GM20431 (cell line): Measurements from ENCODE around the gene DPM1.

ENCODE experiments used
- in situ Hi-C: fragments of 300-500 bp; cut with MseI, MboI; formaldehyde crosslinking; loops from one replicate; pipeline ENCODE4 v1.15.0; 2020; ENCODE audit warnings: low sequenced_read_pairs; ENCODE audit not compliant: unreplicated experiment

Gene DPM1

DNA sequence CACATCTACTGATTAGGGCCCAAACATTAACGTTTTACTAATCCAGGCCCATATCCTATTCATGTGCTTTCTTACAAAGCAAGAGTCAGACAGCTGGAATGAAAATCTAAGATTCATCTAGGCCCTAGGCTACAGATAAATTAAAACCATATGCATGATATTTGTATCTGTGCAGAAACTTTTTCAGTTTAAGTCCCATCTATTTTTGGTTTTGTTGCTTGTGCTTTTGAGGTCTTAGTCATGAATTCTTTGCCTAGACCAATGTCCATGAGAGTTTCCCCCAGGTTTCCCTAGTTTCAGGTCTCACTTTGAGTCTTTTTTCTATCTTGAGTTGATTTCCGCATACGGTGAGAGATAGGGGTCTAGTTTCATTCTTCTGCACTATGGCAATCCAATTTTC, 47.3 kb downstream of the DPM1 start:
- in situ Hi-C loops: no loop called here

DNA sequence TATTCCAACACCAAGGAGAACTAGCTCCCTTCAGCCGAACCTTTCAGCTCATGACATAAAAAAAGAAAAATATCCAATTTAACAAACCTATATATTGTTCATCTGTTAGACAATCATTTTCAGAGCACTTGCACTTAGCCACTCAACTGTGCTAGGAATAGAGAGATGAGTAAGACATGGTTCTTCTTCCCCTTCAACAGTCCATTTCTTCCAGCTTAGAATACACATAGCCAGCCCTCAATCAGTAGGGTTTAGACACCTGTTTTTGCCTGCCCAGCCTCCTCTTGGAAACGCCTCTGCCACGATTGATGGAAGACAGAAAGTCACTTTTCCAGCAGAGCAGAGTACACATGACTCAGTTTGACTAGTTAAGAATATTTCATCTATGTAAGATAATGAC, 48.9 kb downstream of the DPM1 start:
- in situ Hi-C loops: no loop called here

DNA sequence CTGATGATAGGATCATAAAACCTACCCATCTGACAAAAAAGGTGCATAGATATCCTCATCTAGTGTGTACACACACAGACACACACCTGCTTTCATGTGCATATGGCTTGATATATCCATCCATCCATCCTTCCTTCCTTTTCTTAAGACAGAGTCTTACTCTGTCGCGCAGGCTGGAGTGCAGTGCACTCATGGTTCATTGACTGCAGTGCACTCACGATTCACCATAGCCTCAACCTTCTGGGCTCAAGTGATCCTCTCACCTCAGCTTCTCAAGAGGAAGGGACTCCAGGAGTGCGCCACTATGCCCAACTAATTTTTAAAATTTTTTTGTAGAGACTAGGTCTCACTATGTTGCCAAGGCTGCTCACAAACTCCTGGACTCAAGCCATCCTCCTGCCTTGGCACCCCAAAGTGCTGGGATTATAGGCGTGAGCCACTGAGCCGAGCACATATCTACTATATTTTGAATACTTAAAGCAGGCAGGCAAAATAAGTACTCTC, 54.2 kb downstream of the DPM1 start:
- in situ Hi-C loops: no loop called here

DNA sequence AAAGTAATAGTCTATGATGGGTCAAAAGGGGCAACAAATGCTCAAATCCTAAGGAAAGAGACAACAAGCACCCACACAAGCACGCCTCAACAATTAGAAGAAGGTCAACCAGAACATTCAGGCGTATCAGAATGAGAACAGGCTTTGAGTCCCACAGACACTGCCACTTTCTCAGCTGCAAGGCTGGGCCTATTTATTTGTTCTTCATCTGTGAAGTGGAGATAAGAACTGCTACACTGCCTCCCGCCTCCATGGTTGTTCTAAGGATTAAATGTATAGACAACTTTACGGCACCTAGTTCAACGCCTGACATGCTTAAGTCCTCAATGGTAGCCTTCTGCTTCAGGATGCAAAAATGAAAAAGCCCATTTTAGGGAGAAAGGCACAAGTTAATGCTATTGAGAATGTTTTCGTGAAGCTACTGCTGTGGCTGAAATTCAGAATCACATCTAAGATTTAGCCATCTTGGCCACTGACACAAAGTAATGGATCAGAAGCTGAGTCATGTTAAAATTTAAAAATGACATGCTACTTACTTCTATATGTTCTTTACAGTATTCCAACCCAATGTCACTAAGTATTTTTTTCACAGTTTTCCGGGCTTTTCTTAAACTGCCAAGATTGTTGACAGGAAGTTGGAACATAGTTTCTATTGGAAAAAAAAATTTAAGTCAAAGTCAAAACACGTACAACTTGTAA, 54.8 kb downstream of the DPM1 start:
- in situ Hi-C loops: no loop called here

DNA sequence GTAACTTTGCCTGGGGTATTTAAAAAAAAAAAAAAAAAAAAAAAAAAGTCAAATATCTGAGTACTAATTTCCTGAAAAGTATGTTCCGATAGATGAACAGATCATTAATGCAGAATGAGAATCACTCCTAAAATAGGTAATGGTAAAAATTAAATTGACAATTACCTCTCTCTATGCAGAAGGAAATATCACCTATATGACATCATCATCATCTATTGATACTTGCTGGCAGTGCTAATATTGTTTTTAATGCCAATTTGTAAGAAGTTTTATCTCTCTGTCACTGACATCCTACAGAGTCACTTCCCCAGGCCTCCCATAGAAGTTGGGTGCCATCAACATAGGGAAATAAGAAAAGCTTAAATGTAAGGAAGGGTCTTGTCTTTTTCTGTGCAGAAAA, 57.0 kb downstream of the DPM1 start:
- in situ Hi-C loops: no loop called here

DNA sequence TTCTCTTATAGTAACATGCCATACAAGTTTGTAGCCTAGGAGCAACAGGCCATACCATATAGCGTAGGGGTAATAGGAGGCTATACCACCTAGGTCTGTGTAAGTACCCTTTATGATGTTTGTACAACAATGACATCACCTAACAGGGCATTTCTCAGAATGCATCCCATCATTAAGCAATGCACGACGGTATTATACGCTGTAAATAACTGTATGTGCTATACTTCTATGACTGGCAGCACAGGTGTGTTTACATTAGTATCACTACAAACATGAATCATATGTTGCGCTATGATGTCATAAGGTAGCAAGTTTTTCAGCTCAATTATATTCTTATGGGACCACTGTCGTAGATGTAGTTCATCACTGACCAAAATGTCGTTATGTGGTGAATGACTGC, 58.1 kb downstream of the DPM1 start:
- in situ Hi-C loops: no loop called here

DNA sequence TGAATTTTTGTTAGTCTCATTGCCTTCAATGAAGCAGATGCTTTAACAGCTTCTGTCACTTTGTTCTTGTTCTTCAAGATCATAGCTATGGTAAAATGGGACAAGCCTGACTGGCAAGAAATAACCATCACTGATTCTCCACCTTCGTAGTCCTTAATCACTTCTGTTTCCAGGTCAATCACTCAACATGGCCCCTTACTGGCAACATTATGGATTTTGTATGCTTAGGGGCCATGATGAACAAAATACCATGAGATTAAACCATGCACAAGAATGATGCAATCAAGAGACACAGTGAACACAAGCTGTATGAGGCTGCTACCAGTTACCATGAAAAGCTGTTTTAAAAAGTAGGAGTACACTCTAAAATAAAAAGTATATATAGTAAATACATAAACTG, 59.9 kb downstream of the DPM1 start:
- in situ Hi-C loops: no loop called here

DNA sequence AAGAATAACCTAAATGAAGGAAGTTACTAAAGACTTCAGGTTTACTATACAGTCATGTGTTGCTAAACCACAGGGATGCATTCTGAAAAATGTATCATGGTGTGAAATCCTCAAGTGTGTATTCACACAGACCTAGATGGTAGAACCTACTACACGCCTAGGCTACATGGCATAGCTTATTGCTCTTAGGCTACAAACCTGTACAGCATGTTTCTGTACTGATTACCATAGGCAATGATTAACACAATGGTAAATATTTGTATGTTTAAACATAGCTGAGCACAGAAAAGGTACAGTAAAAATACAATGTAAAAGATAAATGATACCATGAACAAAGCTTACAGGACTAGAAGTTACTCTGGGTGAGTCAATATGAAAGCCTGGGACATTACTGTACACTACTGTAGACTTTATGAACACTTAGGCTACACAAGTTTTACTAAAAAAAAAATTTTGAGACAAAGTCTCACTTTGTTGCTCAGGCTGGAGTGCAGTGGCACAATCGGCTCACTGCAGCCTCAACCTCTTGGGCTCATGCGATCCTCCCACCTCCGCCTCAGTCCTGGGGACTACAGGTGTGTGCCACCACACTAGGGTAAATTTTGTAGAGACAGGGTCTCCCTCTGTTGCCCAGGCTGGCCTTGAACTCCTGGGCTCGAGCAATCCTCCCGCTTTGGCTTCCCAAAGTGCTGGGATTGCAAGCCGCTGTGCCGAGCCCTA, 63.1 kb downstream of the DPM1 start:
- in situ Hi-C loops: no loop called here

DNA sequence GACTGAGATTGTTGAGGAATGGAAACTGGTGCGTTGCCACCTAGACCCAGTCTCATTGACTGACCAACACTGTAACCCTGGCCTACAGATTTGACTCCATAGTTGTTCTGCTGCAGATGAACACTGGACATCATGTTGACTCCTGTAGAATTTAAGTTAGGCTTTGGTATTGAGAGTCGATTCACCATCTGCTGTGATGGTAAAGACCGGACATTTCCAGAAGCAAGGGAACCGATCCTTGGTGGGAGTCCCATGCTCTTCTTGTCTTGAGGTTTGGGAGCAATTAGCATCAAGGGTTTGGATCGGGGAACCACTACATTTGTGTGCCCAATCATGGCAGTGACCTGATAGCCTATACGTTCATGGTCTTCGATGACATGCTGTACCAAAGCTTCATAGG, 64.7 kb downstream of the DPM1 start:
- in situ Hi-C loops: no loop called here

DNA sequence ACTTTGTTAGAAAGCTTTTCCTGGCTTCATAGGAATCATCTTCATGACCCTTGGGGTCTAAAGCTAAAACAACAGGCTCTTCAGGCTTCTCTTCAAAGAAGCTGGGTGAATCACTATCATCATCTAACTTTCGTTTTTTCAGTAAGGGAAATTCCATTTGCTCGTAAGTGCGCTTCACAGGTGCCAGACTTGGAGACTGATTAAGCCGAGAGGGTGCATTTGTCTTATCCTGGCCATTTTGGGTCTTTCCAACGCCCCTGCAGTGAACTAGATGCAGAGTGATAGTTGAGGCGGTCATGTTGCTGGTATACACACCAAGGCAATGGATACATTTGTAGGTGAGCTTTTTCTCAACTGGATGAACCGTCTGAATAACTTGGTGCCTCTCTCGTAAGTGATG, 65.9 kb downstream of the DPM1 start:
- in situ Hi-C loops: no loop called here

DNA sequence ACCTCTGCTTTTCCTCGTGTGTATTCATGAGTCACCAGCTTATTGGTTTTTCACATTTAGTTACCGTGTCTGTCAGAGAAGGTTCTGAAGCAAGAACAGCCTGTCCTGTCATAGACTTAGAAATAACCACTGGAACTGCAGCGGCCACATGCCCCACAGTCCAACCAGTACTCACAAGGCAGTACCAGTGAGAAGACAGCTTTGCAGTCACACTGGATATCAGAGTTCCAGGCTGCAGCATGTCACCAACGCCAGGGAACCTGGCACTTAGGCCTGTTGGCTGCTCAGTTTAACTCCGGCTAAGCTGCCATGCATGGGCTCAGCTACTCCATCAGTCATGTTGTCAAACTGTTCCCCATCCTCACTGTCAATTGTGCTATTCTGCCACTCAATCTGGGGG, 67.2 kb downstream of the DPM1 start:
- in situ Hi-C loops: no loop called here

DNA sequence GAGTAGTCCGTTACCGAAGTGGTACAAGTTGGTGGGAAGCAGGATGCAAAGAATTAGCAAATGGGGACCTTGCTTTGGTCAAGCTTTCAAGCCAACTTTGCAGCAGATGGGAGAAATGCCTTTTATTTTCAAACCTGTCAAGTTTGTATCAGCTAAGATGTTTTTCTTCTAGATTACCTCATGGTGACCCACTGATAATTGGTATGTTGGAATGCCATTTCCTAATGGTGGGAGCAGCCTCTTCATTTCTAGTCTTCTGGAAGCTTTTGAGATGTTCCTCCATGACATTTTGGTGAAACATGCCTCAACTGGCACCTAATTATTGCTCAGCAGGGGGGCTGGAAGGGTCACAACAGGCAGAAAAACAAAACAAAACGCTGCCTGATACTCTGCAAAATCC, 70.8 kb downstream of the DPM1 start:
- in situ Hi-C loops: no loop called here

DNA sequence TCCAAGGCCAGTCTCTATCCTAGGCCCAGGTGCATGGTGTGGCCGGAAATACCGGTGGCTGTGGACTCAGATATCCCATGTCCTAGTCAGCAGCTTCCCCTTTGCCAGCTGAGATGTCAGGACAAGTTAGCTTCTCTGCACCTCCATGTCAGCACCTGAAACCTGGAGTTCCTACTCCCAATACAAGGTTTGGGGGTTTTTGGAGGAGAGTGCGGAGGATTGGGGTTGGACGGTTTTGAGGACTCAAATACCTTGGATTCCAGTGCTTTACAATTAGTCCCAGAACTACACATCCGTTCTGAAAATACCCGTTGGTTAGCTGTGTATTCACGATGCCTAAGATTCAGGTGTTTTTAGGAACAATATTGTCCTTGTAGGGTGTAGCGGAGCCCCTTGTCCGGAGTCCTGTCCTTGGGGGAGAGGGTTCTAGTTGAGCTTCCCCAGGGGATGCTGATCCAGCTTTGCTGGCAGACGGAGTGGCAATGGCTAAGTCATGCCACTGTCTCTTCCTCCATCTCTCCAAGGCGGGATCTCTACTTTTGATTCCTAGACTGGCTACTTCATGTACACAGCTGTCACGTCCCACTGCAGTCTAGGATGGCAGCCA, 72.0 kb downstream of the DPM1 start:
- in situ Hi-C loops: no loop called here

DNA sequence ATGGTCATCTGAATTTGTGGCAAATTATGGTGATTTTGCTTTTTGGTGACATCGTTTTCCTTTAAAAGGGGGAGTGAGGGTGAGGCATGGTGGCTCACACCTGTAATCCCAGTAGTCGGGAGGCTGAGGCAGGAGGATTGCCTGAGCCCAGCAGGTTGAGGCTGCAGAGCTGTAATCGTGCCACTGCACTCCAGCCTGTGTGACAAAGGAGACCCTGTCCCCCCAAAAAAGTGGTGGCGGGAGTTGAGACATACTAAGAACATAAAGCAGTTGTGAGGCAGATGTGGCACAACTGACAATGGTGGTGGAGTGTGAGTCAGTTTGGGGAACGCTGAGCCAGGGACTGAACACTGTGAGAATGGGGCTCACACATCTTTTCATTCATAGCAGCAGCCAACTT, 72.6 kb downstream of the DPM1 start:
- in situ Hi-C loops: no loop called here

DNA sequence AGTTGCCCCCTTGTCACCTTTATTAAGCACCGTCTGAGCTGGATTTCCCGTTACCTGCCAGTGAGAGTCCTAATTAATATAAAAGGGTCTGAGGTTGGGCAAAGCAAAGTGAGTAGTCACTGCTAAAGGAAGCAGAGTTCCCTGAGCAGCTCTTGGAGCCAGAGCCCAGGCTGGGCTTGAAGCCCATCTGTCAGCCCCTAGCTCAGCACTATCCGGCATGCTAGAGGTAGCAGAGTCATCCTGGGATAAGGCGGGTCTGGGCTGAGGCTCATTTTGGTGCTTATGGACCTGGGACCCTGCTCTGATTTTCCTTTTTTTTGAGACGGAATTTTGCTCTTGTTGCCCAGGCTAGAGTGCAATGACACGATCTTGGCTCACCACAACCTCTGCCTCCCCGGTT, 73.3 kb downstream of the DPM1 start:
- in situ Hi-C loops: no loop called here
